ENCODE data around the gene AGK. TPM values are rescaled to one million over a fixed set of nuclear protein-coding genes. Genes with fewer than 3 reads are reported as not detected.

Gene AGK
- total RNA-seq, 2 donors from 2014 or later: 27.8 to 28.3 TPM

DNA sequence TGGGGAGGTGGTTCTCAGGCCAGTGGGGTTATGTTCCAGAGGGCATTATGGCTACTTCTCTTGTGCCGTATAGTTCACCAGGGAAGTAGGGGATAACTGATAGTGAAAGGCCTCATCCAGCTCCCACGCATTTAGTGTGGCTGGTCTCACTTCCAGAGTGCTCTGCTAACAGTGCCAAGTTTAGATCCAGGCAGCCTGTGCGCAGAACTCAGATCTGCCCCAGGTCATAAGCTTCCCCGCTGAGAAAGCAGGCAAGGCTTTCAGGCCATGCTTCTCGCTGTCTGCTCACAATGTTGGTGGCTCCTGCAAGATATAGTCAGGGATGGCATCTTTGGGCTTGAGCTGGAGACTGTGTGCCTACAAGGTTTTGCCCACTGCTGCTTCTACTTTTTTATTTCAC is 11.3 kb downstream of the AGK start:
- no peak for DNase-seq (ENCODE audit: low spot score)
- H3K27ac ChIP-seq: no peak overlapping the region
- peaks cover 7% of the 10 kb centered on the region for H3K9me3 ChIP-seq
- no peaks in the 10 kb centered on the region for H3K27me3 ChIP-seq (replicated peaks; ENCODE audit: insufficient read depth)
- H3K36me3 ChIP-seq: peaks cover 28% of the 10 kb centered on the region
- TF ChIP-seq, protein P1, sequence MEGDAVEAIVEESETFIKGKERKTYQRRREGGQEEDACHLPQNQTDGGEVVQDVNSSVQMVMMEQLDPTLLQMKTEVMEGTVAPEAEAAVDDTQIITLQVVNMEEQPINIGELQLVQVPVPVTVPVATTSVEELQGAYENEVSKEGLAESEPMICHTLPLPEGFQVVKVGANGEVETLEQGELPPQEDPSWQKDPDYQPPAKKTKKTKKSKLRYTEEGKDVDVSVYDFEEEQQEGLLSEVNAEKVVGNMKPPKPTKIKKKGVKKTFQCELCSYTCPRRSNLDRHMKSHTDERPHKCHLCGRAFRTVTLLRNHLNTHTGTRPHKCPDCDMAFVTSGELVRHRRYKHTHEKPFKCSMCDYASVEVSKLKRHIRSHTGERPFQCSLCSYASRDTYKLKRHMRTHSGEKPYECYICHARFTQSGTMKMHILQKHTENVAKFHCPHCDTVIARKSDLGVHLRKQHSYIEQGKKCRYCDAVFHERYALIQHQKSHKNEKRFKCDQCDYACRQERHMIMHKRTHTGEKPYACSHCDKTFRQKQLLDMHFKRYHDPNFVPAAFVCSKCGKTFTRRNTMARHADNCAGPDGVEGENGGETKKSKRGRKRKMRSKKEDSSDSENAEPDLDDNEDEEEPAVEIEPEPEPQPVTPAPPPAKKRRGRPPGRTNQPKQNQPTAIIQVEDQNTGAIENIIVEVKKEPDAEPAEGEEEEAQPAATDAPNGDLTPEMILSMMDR (IDR thresholded peaks at IDR 0.05): no peak
- H3K4me1 ChIP-seq (ENCODE audit: control insufficient read depth in 1 of 2, low read depth in 2 of 2): no peaks in the 10 kb centered on the region
- H3K4me3 ChIP-seq: no peak overlapping the region
- ATAC-seq (ENCODE audit: insufficient number of reproducible peaks, low FRiP score, low read depth): no peak

DNA sequence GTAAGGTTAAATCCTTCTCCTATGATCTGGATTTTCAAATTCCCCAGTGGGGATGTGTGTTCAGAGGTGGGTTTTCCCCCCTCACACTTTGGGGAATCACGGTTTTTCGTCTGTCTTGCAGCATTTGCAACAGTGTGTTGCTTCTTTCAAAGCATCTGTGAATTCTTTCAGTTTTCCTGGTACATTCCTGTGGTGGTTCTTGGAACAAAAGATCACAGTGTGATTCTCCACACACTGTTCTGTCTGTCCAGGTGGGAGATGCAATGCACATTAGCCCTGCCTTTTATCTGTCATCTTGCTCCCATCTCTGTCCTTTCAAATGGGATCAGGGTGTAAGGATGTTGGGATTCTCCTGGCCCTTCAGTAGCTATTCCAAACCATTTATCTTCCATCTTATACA is 11.8 kb downstream of the AGK start:
- no peak for ATAC-seq (ENCODE audit: insufficient number of reproducible peaks, low FRiP score, low read depth)
- H3K36me3 ChIP-seq: peaks cover 30% of the 10 kb centered on the region
- H3K4me1 ChIP-seq (ENCODE audit: control insufficient read depth in 1 of 2, low read depth in 2 of 2): no peaks in the 10 kb centered on the region
- peaks cover 7% of the 10 kb centered on the region for H3K9me3 ChIP-seq
- H3K27me3 ChIP-seq (replicated peaks; ENCODE audit: insufficient read depth): no peaks in the 10 kb centered on the region
- H3K27ac ChIP-seq: no peak overlapping the region
- TF ChIP-seq, protein P1 (IDR thresholded peaks at IDR 0.05): no peak
- DNase-seq (ENCODE audit: low spot score): no peak
- no peak overlapping the region for H3K4me3 ChIP-seq

DNA sequence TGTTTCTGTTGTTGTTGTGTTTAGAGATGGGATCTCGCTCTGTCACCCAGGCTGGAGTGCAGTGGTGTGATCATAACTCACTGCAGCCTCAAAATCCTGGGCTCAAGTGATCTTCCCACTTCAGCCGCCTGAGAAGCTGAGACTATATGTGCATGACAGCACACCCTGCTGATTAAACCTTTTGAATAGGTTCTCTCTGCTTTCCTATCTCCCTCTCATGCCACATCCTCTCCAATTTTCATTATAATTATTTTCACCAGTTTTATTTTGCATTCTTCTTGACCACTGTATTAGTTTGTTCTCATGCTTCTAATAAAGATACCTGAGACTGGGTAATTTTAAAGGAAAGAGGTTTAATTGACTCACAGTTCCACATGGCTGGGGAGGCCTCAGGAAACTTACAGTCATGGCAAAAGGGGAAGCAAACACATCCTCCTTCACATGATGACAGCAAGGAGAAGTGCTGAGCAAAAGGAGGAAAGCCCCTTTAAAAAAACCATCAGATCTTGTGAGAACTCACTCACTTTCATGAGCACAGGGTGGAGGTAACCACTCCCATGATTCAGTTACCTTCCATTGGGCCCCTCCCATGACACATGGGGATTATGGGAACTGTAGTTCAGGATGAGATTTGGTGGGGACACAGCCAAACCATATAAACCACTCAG is 12.9 kb downstream of the AGK start:
- no peaks in the 10 kb centered on the region for H3K4me1 ChIP-seq (ENCODE audit: control insufficient read depth in 1 of 2, low read depth in 2 of 2)
- DNase-seq (ENCODE audit: low spot score) (no peak), ATAC-seq (ENCODE audit: insufficient number of reproducible peaks, low FRiP score, low read depth) (no peak)
- H3K4me3 ChIP-seq: no peak overlapping the region
- H3K36me3 ChIP-seq: peaks cover 30% of the 10 kb centered on the region
- TF ChIP-seq, protein P1 (IDR thresholded peaks at IDR 0.05): no peak
- H3K27ac ChIP-seq: no peak overlapping the region
- H3K9me3 ChIP-seq: peaks cover 6% of the 10 kb centered on the region
- no peaks in the 10 kb centered on the region for H3K27me3 ChIP-seq (replicated peaks; ENCODE audit: insufficient read depth)

DNA sequence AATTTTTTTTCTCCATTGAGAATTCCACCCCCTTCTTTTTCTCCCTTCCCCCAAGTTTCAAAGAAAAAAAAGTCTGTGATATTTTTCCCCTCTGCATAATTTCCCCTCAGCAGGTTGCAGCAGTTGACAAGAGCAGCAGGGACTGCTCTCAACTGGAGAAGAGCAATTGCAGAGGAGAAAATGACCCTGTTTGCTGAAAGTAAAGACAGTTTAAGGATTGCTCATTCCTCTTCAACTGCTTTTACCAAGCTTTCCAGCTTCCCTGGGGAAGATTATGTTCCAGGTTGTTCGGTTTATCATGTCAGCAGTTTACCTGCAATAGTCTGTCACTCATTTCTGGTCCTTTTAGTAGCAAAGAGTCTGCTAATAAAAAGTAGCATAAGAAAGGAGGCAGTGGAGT is 16.2 kb downstream of the AGK start:
- Histone ChIP-seq H3K4me3 (no peak overlapping the region), H3K27me3 (replicated peaks; ENCODE audit: insufficient read depth) (no peaks in the 10 kb centered on the region), H3K4me1 (ENCODE audit: control insufficient read depth in 1 of 2, low read depth in 2 of 2) (no peaks in the 10 kb centered on the region), H3K27ac (no peak overlapping the region), H3K36me3 (peaks cover 34% of the 10 kb centered on the region), H3K9me3 (no peaks in the 10 kb centered on the region)
- ATAC-seq (ENCODE audit: insufficient number of reproducible peaks, low FRiP score, low read depth) (no peak), DNase-seq (ENCODE audit: low spot score) (no peak)
- TF ChIP-seq, protein P1 (IDR thresholded peaks at IDR 0.05): no peak

DNA sequence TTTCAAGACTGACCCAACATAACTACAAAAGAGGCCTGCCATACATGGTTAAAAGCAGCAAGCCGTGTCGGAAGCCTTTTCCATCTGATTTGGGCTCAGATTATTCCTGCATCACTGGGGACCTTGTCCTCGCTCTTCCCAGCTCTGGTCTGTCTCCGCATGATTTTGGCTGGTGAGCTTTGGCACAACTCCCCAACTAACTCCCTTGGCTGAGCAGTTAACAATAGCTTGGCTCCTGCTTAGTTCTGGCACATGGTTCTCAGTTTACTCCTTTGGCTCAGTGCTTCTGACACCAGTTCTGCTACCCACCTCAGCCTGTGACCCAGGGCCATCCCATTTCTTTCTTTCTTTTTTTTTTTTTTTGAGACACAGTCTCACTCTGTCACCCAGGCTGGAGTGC is 17.0 kb downstream of the AGK start:
- TF ChIP-seq, protein P1 (IDR thresholded peaks at IDR 0.05): no peak
- Histone ChIP-seq H3K4me1 (ENCODE audit: control insufficient read depth in 1 of 2, low read depth in 2 of 2) (no peaks in the 10 kb centered on the region), H3K27ac (no peak overlapping the region), H3K36me3 (peaks cover 34% of the 10 kb centered on the region), H3K4me3 (no peak overlapping the region), H3K27me3 (replicated peaks; ENCODE audit: insufficient read depth) (no peaks in the 10 kb centered on the region), H3K9me3 (no peaks in the 10 kb centered on the region)
- ATAC-seq (ENCODE audit: insufficient number of reproducible peaks, low FRiP score, low read depth): no peak
- no peak for DNase-seq (ENCODE audit: low spot score)
